KMS-11 (cell line): ENCODE data around the gene PEG3.

Experiments
- H2AFZ ChIP-seq: fragments of 200-600 bp; sonication (generic); 2 replicates; pipeline ENCODE4 v1.6.1; 2016; ENCODE audit warnings: antibody characterized with exemption, mixed run types, low read depth
- H3K27ac ChIP-seq: fragments of 200-600 bp; sonication (generic); 2 replicates; pipeline ENCODE4 v1.6.1; 2016; ENCODE audit warnings: mild to moderate bottlenecking, mixed run types
- H3K27me3 ChIP-seq: fragments of 200-600 bp; sonication (generic); 2 replicates; pipeline ENCODE4 v1.6.1; 2017; ENCODE audit warnings: mild to moderate bottlenecking, low read depth, mixed run types, moderate library complexity; ENCODE audit not compliant: insufficient read depth
- H3K36me3 ChIP-seq: fragments of 200-600 bp; sonication (generic); 2 replicates; pipeline ENCODE4 v1.6.1; 2017; ENCODE audit warnings: mild to moderate bottlenecking, mixed run types; ENCODE audit not compliant: insufficient read depth
- H3K4me1 ChIP-seq: fragments of 200-600 bp; sonication (generic); 2 replicates; pipeline ENCODE4 v1.6.1; 2016; ENCODE audit warnings: mild to moderate bottlenecking, low read depth, mixed run types; ENCODE audit not compliant: poor library complexity, severe bottlenecking
- H3K4me2 ChIP-seq: fragments of 200-600 bp; sonication (generic); 2 replicates; pipeline ENCODE4 v1.7.0; 2016; ENCODE audit warnings: mild to moderate bottlenecking, mixed run types
- H3K4me3 ChIP-seq: fragments of 200-600 bp; sonication (generic); IDR thresholded peaks from 2 replicates; pipeline ENCODE4 v1.6.1; 2017; ENCODE audit warnings: low read depth, low read length, mixed read lengths; ENCODE audit not compliant: insufficient read depth
- H3K79me2 ChIP-seq: fragments of 200-600 bp; sonication (generic); 2 replicates; pipeline ENCODE4 v1.6.1; 2016; ENCODE audit warnings: low read depth, mixed run types; ENCODE audit not compliant: insufficient read depth
- H3K9ac ChIP-seq: fragments of 200-600 bp; sonication (generic); 2 replicates; pipeline ENCODE4 v1.6.1; 2016; ENCODE audit warnings: mild to moderate bottlenecking, mixed run types
- H4K20me1 ChIP-seq: fragments of 200-600 bp; sonication (generic); 2 replicates; pipeline ENCODE4 v1.6.1; 2016; ENCODE audit warnings: mild to moderate bottlenecking, mixed run types; ENCODE audit not compliant: insufficient read depth
- TF ChIP-seq, protein P1 (sequence below): fragments of 200-600 bp; sonication (generic); conservative IDR thresholded peaks from 2 replicates; pipeline ENCODE4 v1.6.1; 2017; ENCODE audit warnings: low read depth, mild to moderate bottlenecking, antibody characterized with exemption, low read length, moderate library complexity, mixed read lengths

PEG3 gene

DNA sequence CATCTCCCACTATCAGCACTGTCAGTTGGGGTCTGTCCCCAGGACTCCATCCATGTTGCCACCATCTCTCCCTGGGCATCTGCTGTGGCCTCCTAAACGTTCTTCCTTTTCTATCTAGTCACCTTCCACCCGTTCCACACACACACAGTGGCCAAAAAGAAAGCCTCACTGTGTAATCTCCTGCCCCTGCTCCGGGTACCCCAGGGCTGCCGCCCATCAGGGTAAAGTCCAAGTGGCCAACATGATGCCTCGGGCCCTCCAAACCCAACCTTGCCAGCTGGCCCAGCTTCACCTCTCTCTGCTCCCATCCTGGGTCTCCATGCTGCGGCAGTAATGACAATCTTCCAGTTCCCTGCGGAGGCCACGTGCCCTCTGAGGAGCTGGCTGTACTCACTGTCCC is 29.4 kb upstream of the PEG3 start:
- Histone ChIP-seq H3K27me3 (0 out of 2 replicates have a peak, but pooled peaks cover 2% of the 10 kb centered on the region), H3K79me2 (no peaks in the 10 kb centered on the region), H3K4me3 (no peak overlapping the region)

DNA sequence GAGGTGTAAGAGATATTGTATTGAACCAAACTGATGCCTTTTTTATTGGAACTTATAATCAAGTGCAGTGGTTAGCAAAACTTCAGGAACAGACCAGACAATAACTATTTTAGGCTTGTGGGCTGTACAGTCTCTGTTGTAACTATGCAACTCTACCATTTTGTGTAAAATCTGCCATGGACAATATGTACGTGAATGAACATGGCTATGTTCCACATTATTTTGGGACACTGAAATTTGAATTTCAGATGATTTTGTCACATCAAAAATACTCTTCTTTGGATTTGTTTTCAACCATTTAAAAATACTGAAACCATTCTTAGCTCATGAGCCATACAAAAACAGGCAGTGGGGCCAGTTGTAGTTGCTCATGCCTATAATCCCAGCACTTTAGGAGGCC is 27.9 kb upstream of the PEG3 start:
- H3K27me3 ChIP-seq: no peaks in the 10 kb centered on the region
- no peak overlapping the region for H2AFZ ChIP-seq
- H3K4me3 ChIP-seq: no peak overlapping the region
- no peak overlapping the region for H3K4me2 ChIP-seq
- no peaks in the 10 kb centered on the region for H4K20me1 ChIP-seq
- H3K36me3 ChIP-seq: no peaks in the 10 kb centered on the region
- no peak overlapping the region for H3K27ac ChIP-seq
- no peaks in the 10 kb centered on the region for H3K79me2 ChIP-seq
- TF ChIP-seq, protein P1, sequence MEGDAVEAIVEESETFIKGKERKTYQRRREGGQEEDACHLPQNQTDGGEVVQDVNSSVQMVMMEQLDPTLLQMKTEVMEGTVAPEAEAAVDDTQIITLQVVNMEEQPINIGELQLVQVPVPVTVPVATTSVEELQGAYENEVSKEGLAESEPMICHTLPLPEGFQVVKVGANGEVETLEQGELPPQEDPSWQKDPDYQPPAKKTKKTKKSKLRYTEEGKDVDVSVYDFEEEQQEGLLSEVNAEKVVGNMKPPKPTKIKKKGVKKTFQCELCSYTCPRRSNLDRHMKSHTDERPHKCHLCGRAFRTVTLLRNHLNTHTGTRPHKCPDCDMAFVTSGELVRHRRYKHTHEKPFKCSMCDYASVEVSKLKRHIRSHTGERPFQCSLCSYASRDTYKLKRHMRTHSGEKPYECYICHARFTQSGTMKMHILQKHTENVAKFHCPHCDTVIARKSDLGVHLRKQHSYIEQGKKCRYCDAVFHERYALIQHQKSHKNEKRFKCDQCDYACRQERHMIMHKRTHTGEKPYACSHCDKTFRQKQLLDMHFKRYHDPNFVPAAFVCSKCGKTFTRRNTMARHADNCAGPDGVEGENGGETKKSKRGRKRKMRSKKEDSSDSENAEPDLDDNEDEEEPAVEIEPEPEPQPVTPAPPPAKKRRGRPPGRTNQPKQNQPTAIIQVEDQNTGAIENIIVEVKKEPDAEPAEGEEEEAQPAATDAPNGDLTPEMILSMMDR: no peak
- H3K4me1 ChIP-seq: no peaks in the 10 kb centered on the region
- H3K9ac ChIP-seq: no peak overlapping the region

More for the DNA sequence above, 29.4 kb upstream of the PEG3 start:
- H3K9ac ChIP-seq: no peak overlapping the region
- H3K27ac ChIP-seq: no peak overlapping the region
- no peak overlapping the region for H3K4me2 ChIP-seq
- H4K20me1 ChIP-seq: no peaks in the 10 kb centered on the region
- H3K4me1 ChIP-seq: no peaks in the 10 kb centered on the region
- no peaks in the 10 kb centered on the region for H3K36me3 ChIP-seq
- TF ChIP-seq, protein P1: no peak
- H2AFZ ChIP-seq: no peak overlapping the region

DNA sequence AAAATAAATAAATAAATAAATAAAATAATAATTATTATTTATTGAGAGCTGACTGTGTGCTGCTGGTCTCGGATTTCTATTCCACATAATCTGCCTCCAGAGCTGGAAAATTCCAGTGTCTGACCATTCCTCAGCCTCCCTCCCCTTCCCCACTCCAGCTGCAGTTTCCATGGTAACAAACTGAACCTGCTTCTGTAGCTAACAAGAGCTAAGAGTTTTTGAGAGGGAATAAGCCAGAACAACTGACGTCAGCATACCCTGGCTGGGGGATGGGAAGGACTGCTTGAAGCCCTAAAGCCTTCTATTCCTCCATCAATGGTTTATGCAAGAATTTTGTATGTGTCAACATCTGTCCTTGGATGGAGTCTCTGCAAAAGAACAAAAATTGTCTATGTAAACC is 26.0 kb upstream of the PEG3 start:
- Histone ChIP-seq H3K79me2 (no peaks in the 10 kb centered on the region), H4K20me1 (no peaks in the 10 kb centered on the region), H3K27me3 (no peaks in the 10 kb centered on the region), H3K9ac (no peak overlapping the region), H3K4me2 (no peak overlapping the region), H3K4me3 (no peak overlapping the region), H3K36me3 (no peaks in the 10 kb centered on the region), H3K27ac (no peak overlapping the region), H3K4me1 (no peaks in the 10 kb centered on the region), H2AFZ (no peak overlapping the region)
- TF ChIP-seq, protein P1: no peak

DNA sequence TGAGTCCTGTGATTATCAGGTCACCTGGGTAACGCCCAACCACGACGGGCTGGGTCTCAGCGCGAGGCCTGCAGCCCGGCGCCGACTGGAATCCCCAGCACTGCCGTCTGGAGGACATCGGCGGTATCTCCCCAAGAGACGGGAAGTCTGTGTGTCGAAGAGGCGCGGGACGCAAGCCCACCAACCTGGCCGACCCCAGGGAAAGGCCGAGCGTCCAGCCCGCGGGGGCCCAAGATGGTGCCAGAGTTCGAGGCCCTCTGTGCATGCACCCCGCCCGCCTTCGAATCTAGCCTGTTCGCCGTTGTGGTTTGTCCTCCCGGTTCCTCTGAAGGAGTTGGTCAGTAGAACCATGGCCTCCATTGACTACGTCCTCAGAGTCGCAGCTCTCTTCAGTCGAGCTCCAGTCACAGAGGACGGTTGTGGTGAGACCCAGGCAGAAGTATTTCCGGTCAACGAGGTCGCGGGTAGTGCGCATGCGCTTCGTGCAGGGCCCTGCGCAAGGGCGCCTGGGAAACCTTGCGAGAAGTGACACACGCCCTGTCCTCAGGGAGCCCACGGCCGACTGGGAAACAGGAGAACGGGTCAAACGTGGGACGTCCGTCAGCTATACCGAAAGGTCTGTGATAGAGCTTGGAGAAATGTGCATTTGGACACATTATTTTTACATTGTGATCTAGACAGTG is 24.1 kb upstream of the PEG3 start:
- Histone ChIP-seq H3K27ac (no peak overlapping the region), H2AFZ (no peak overlapping the region), H3K4me3 (no peak overlapping the region), H3K36me3 (no peaks in the 10 kb centered on the region), H3K9ac (no peak overlapping the region), H3K4me1 (no peaks in the 10 kb centered on the region), H4K20me1 (no peaks in the 10 kb centered on the region), H3K4me2 (no peak overlapping the region), H3K79me2 (no peaks in the 10 kb centered on the region), H3K27me3 (no peaks in the 10 kb centered on the region)
- TF ChIP-seq, protein P1: no peak
